ENCODE data around the gene DNAAF5.

DNA sequence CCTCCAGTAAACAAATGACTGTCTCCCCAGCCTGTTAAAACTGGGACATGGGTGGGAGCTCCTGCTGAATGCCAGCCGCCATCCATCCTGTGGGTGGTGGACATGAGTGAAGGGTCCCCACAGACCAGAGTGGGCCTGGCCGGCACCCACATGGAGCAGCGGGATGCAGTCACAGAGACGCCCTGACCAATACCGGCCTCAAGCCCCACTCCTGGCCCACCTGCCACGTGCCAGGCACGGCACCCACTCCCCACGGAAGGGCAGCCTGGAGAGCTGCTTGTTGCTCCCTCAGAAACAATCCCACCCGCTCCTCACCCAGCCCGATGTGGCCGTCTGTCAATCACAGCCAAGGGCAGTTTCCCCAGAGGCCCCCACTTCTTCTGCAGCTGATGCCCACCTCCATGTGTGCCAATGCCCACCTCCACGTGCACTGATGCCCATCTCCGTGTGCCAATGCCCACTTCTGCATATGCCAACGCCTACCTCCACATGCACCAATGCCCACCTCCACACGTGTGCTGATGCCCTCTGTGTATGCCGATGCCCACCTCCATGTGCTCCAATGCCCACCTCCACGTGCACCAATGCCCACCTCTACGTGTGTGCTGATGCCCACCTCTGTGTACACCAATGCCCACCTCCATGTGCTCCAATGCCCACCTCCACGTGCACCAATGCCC, 42.8 kb upstream of the DNAAF5 start:
- no peak for TF ChIP-seq FOXM1 (IDR thresholded peaks at IDR 0.05; ENCODE audit: borderline replicate concordance, low read depth)
- TF ChIP-seq, protein P1, sequence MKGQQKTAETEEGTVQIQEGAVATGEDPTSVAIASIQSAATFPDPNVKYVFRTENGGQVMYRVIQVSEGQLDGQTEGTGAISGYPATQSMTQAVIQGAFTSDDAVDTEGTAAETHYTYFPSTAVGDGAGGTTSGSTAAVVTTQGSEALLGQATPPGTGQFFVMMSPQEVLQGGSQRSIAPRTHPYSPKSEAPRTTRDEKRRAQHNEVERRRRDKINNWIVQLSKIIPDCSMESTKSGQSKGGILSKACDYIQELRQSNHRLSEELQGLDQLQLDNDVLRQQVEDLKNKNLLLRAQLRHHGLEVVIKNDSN (IDR thresholded peaks at IDR 0.05): no peak
- no peak for TF ChIP-seq CREB1 (IDR thresholded peaks at IDR 0.05; ENCODE audit: low read depth)
- TF ChIP-seq REST (IDR thresholded peaks at IDR 0.05; ENCODE audit: low read depth): no peak
